Renal cortex interstitium (tissue), 11 donors: ENCODE measurements around the gene SDC1. TPM values are rescaled to one million over a fixed set of nuclear protein-coding genes. Genes with fewer than 3 reads are reported as not detected.
"Not testable (repeated sequence)": the region's sequence is repeated elsewhere in the genome, so short reads cannot be mapped to it uniquely, and the experiment has no call there.

Experiments used
- DNase-seq, 11 donors: peaks; one replicate each; pipeline ENCODE4 v3.0.0-alpha.2; 2013; ENCODE audit warnings: low read depth in 9 of 11, low spot score in 4 of 11; ENCODE audit errors: extremely low read depth in 1 of 11
- polyA plus RNA-seq, 3 donors: library from polyadenylated mRNA; unstranded; fragments of 120-200 nt; gene quantifications; one replicate each; pipeline ENCODE4 v1.2.1, GENCODE V29; 2013; ENCODE audit not compliant: insufficient read length in 3 of 3

The SDC1 gene
- polyA plus RNA-seq, 3 donors: 22.8 to 30.0 (median 24.6) TPM

- no peak for DNase-seq
These were observed 18.9 kb downstream of the SDC1 start for GRCh38 chr2:20205915-20206524.

GRCh38 chr2:20205069-20205468, 19.9 kb downstream of the SDC1 start:
- no peak for DNase-seq

- DNase-seq: no peak
These were observed 21.3 kb downstream of the SDC1 start for GRCh38 chr2:20203521-20204225.

- no peak for DNase-seq
These were observed 21.9 kb downstream of the SDC1 start for GRCh38 chr2:20203072-20203471.

GRCh38 chr2:20201671-20202070, 23.3 kb downstream of the SDC1 start:
- no peak for DNase-seq

GRCh38 chr2:20200697-20201555, 24.0 kb downstream of the SDC1 start:
- DNase-seq: no peak

GRCh38 chr2:20199633-20200270, 25.2 kb downstream of the SDC1 start:
- no peak for DNase-seq

GRCh38 chr2:20198796-20199632, 25.9 kb downstream of the SDC1 start:
- DNase-seq: no peak

GRCh38 chr2:20198001-20198400, 26.9 kb downstream of the SDC1 start:
- DNase-seq: no peak

GRCh38 chr2:20197192-20197591, 27.7 kb downstream of the SDC1 start:
- DNase-seq: no peak

- DNase-seq: peak in 3 of 11 donors; percentile 53 to 65 (median 65)
These were observed 28.2 kb downstream of the SDC1 start for GRCh38 chr2:20196657-20197161.

GRCh38 chr2:20196053-20196656, 28.8 kb downstream of the SDC1 start:
- DNase-seq: no peak

GRCh38 chr2:20195431-20196033, 29.4 kb downstream of the SDC1 start:
- DNase-seq: no peak

GRCh38 chr2:20195016-20195411, 29.9 kb downstream of the SDC1 start:
- DNase-seq: not testable (repeated sequence)

- no peak for DNase-seq
These were observed 30.6 kb downstream of the SDC1 start for GRCh38 chr2:20194097-20195015.

- no peak for DNase-seq
These were observed 31.7 kb downstream of the SDC1 start for GRCh38 chr2:20193185-20193584.

GRCh38 chr2:20192781-20193180, 32.1 kb downstream of the SDC1 start:
- no peak for DNase-seq
